ENCODE results near the gene TNFRSF12A.
A peak's percentile ranks its signal among the peaks of the same experiment; 100 is the strongest.

Gene TNFRSF12A

DNA sequence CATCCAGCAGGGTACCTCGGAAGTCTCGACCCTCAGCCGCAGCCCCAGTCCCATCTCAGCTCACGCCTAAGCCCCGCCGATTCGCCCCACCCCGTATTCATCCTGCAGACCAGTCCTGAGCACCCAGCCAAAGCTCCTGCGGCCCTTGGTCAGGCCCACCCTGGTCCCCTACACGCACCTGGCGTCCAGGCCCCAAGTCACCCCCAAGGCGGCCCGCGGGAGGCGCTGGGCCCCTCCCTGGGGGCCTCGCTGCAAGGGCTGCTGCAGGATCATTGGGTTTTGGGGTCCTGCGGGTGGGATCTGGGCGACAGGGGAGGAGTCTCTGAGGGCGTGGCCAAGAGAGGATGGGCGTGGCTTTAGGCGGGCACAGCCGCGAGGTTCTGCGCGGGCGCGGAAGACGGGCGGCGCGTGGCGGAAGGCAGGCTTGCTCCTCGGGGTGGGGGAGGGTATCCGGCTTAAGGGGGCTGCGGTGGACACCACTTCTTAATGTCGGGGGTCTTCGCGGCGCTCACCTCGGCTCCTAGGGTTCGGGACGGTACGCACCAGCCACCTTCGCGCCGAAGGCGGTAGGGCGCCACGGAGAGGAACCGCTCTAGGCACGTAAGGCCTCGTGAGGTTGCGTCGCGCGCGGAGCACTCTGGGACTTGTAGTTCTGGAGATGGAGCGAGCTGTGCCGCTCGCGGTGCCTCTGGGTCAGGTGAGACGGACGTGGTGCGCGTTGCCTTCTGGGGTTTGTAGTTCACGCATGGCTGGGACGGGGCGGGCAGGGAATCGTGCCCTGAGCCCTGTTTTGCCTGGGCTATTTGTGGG lies 3.7 kb downstream of the TNFRSF12A start, which contains the start of the genes HCFC1R1 and THOC6:
TSS of gene HCFC1R1 (minus strand) at position 274 of the 810 bp plus-strand sequence. CDS start at position 273, 1 bp downstream.
TSS of gene THOC6 (plus strand) at position 367 of the 810 bp plus-strand sequence. CDS start at position 659, 292 bp downstream.
- Mint-ChIP-seq H3K27me3 (ENCODE audit: low read depth, poor library complexity) (peaks cover 2% of the 10 kb centered on the region), H3K27ac (peak within 1 kb of the TSS; percentile 88), H3K9me3 (no peaks in the 10 kb centered on the region), H3K4me3 (peak within 1 kb of the TSS; percentile 87), H3K4me1 (peaks cover 38% of the 10 kb centered on the region), H3K36me3 (ENCODE audit: low read depth) (peaks cover 23% of the 10 kb centered on the region)
- TF ChIP-seq, protein P1, sequence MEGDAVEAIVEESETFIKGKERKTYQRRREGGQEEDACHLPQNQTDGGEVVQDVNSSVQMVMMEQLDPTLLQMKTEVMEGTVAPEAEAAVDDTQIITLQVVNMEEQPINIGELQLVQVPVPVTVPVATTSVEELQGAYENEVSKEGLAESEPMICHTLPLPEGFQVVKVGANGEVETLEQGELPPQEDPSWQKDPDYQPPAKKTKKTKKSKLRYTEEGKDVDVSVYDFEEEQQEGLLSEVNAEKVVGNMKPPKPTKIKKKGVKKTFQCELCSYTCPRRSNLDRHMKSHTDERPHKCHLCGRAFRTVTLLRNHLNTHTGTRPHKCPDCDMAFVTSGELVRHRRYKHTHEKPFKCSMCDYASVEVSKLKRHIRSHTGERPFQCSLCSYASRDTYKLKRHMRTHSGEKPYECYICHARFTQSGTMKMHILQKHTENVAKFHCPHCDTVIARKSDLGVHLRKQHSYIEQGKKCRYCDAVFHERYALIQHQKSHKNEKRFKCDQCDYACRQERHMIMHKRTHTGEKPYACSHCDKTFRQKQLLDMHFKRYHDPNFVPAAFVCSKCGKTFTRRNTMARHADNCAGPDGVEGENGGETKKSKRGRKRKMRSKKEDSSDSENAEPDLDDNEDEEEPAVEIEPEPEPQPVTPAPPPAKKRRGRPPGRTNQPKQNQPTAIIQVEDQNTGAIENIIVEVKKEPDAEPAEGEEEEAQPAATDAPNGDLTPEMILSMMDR (IDR thresholded peaks at IDR 0.05): no peak
- peak; percentile 95 for DNase-seq

DNA sequence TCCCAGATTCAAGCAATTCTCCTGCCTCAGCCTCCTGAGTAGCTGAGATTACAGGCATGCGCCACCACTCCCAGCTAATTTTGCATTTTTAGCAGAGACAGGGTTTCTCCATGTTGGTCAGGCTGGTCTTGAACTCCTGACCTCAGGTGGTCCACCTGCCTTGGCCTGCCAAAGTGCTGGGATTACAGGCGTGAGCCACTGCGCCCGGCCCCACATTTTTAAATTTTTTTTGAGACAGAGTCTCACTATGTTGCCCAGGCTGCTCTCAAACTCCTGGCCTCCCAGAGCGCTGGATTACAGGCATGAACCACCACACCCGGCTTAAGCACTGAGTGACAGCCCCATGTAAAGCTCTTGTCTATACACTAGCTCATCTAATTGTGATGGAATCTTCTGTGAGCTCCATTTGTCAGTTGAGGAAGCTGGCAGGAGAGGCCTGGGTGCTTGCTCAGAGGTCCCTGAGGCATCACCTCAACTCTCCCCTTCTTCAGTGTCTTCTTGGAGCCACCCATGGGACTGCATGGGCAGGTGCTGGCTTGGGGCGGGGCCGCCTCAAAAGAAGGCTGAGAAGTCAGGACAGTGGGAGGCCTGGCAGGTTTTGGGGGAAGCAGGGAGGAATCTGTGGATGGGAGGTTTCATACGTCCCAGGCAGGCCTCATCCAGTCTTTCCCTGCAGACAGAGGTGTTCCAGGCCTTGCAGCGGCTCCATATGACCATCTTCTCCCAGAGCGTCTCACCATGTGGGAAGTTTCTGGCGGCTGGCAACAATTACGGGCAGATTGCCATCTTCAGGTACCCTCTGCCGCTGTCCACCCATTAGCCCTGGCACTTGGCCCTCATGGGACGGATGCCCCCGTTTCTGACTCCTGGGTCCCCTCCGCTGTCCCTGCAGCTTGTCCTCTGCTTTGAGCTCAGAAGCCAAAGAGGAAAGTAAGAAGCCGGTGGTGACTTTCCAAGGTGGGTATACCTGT lies 5.1 kb downstream of the TNFRSF12A start:
- H3K4me3 Mint-ChIP-seq: no peak overlapping the region
- H3K27me3 Mint-ChIP-seq (ENCODE audit: low read depth, poor library complexity): peaks cover 11% of the 10 kb centered on the region
- no peaks in the 10 kb centered on the region for H3K9me3 Mint-ChIP-seq
- peaks cover 38% of the 10 kb centered on the region for H3K4me1 Mint-ChIP-seq
- TF ChIP-seq, protein P1 (IDR thresholded peaks at IDR 0.05): no peak
- H3K27ac Mint-ChIP-seq: no peak overlapping the region
- H3K36me3 Mint-ChIP-seq (ENCODE audit: low read depth): peaks cover 23% of the 10 kb centered on the region
- no peak for DNase-seq

DNA sequence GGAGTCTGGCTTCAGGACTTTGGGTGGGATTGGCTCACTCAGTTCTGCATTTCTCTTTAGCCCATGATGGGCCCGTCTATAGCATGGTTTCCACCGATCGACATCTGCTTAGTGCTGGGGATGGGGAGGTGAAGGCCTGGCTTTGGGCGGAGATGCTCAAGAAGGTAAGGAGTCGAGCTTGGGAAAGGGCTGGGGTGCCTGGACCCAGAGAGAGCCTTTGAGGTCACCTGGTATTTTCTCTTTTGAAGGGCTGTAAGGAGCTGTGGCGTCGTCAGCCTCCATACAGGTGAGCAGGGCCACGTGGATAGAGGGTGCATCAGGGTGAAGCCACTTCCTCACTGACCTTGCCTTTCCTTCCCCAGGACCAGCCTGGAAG lies 5.8 kb downstream of the TNFRSF12A start:
- TF ChIP-seq, protein P1 (IDR thresholded peaks at IDR 0.05): no peak
- H3K4me3 Mint-ChIP-seq: no peak overlapping the region
- H3K27ac Mint-ChIP-seq: no peak overlapping the region
- peaks cover 23% of the 10 kb centered on the region for H3K36me3 Mint-ChIP-seq (ENCODE audit: low read depth)
- no peak for DNase-seq
- no peaks in the 10 kb centered on the region for H3K9me3 Mint-ChIP-seq
- H3K4me1 Mint-ChIP-seq: peaks cover 38% of the 10 kb centered on the region
- H3K27me3 Mint-ChIP-seq (ENCODE audit: low read depth, poor library complexity): peaks cover 11% of the 10 kb centered on the region

DNA sequence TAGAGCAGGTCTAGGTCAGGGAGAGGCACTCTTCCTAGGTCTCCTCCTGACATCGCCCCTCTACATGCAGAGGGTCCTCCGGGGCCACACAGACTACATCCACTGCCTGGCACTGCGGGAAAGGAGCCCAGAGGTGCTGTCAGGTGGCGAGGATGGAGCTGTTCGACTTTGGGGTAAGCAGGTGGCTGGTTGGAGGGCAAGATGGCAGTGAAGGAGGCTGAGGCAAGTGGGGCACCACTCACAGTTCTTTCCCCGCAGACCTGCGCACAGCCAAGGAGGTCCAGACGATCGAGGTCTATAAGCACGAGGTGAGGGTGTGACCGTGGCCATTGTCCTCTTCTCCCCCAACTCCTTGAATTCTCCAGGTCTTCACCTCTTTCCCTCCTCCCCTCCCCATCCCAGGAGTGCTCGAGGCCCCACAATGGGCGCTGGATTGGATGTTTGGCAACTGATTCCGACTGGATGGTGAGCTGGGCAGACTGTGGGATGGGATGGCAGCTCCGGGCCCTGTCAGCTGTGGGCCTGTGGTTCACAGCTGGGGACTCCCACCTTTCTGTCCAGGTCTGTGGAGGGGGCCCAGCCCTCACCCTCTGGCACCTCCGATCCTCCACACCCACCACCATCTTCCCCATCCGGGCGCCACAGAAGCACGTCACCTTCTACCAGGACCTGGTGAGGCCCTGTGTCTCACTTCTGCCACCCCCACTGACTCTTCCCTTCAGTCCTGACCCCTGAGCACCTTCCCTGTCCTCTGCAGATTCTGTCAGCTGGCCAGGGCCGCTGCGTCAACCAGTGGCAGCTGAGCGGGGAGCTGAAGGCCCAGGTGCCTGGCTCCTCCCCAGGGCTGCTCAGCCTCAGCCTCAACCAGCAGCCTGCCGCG lies 6.7 kb downstream of the TNFRSF12A start:
- Mint-ChIP-seq H3K27me3 (ENCODE audit: low read depth, poor library complexity) (peaks cover 11% of the 10 kb centered on the region), H3K9me3 (no peaks in the 10 kb centered on the region), H3K27ac (no peak overlapping the region), H3K36me3 (ENCODE audit: low read depth) (peaks cover 23% of the 10 kb centered on the region), H3K4me1 (peaks cover 31% of the 10 kb centered on the region), H3K4me3 (peak overlapping the region; percentile 50)
- DNase-seq: no peak
- TF ChIP-seq, protein P1 (IDR thresholded peaks at IDR 0.05): no peak

DNA sequence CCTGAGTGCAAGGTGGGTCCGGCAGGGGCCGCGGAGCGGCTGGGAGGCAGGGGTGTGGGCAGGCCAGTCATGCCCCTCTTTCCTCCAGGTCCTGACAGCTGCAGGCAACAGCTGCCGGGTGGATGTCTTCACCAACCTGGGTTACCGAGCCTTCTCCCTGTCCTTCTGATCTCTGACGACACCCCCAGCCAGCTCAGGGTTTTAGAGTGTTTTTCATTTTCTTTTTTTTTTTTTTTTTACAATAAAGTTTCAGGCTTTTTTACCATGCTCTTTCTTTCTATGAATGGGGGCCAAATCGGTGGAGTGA lies 7.3 kb downstream of the TNFRSF12A start:
- Mint-ChIP-seq H3K4me1 (peaks cover 26% of the 10 kb centered on the region), H3K27ac (no peak overlapping the region), H3K9me3 (no peaks in the 10 kb centered on the region), H3K27me3 (ENCODE audit: low read depth, poor library complexity) (peaks cover 16% of the 10 kb centered on the region), H3K36me3 (ENCODE audit: low read depth) (peaks cover 23% of the 10 kb centered on the region), H3K4me3 (no peak overlapping the region)
- no peak for DNase-seq
- TF ChIP-seq, protein P1 (IDR thresholded peaks at IDR 0.05): no peak
